ENCODE data around the gene MAPK1.
"Not testable (repeated sequence)": the region's sequence is repeated elsewhere in the genome, so short reads cannot be mapped to it uniquely, and the experiment has no call there.

Gene MAPK1

DNA sequence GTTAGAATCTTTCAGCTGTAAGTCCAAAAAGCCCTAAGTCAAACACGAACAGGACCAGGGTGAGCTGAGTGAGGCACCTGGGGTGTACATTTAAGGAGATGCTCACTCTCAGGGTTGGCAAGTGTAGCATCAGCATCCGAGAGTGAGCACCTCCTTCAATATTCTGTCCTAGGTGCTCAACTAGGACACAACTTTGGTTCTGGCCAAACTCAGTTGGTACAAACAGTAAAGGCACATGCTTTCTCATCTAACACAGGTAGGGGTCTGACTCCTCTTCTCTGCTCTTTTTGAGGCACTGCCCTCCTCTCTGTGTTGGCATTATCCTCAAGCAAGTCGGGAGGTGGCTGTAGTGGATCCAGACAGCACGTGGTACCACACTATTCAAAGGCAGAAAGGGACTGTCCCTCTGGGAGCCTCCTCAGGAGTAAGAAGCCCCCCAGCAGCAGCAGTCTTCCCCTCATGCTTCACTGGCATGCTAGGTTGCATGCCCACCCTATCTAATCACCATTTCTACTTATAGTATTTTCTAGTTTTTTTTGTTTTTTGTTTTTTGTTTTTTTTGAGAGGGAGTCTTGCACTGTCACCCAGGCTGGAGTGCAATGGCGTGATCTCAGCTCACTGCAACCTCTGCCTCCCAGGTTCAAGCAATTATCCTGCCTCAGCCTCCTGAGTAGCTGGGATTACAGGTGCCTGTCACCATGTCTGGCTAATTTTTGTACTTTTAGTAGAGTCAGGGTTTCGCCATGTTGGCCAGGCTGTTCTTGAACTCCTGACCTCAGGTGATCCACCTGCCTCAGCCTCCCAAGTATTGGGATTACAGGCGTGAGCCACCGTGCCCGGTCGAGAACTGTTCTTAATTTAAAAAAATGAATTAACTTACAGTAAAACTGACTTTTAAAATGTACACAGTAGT is 14.7 kb upstream of the MAPK1 start:
- no peak for DNase-seq

DNA sequence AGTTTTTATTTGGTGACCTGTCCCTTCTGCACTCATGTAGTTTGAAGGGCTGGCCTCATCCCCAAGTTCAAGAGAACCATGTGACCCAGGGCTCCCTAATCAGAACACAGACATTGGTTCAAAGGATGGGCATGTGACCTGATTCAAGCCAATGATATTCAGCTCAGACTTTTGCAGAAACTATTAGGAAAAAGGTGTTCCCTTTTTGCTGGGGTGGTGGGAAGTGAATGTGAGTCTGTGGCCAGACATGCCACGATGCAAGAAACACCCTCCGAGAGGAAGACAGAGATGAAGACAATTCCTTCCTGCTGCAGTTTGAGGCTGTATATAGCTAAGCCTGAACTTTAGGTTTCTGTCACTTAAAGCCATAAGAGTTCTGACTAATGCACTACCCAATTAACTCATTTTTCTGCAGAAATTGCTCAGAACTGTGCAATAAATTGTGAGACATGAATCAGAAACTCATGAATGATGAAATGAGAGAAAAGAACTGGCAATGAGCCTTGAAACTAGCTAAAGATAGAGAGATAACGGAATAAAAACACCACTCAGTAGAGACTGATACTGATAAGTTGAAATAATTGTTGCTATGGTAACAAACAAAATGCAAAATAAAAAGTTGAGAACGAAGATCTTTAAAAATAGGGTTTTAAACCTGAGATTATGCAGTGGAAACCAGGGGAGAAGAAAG is 9.2 kb upstream of the MAPK1 start:
- DNase-seq = no peak

DNA sequence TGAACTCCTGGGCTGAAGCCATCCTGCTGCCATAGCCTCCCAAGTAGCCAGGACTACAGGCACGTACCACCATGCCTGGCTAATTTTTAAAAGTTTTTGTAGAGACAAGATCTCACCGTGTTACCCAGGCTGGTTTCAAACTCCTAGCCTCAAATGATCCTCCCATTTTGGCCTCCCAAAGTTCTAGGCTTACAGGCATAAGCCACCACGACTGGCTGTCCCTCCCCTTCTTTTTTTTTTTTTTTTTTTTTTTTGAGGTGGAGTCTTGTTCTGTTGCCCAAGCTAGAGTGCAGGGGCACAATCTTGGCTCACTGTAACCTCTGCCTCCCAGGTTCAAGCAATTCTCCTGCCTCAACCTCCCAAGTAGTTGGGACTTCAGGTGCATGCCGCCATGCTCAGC is 7.5 kb upstream of the MAPK1 start:
- not testable (repeated sequence) for DNase-seq

DNA sequence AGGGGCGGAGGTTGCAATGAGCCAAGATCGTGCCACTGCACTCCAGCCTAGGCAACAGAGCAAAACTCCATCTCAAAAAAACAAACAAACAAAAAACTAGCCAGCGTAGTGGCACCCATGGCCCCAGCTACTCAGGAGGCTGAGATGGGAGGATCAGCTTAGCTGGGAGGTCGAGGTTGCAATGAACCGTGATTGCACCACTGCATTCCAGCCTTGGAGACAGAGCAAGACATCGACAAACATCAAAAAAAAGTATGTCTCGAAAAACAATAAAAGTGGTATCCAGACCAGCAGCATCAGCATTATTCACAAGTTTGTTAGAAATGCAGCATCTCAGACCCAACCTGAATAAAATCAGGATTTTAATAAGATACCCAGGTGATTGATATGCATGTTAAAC is 6.2 kb upstream of the MAPK1 start:
- DNase-seq = no peak

DNA sequence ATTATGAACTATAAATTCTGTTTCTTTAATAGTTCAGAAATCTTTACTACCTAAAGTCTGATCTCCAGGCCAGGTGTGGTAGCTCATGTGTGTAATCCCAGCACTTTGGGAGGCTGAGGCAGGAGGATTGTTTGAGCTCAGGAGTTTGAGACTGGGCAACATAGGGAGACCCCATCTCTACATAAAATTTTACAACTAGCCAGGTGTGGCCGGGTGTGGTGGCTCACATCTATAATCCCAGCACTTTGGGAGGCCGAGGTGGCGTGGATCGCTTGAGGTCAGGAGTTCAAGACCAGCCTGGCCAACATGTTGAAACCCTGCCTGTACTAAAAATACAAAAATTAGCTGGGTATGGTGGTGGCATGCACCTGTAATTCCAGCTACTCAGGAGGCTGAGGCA is 5.3 kb upstream of the MAPK1 start:
- DNase-seq = not testable (repeated sequence)

DNA sequence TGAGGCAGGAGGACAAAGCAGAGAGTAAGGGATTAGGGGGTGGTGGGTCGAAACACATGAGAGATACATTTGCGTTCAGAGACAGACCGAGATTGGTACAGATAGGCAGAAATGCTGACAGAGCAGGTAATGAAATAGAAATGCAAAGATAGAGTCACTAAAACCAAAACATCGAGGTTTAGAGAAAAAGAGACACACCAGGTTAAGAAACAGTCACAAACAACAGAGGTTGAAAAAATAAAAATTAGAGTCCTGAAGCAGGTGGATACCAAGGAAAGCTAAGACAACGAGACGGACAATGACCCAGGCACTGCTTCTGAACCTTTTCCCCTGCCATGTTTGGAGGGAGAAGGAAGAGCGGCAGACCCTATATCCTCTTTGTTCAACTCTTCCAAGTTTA is 1.2 kb upstream of the MAPK1 start:
- DNase-seq = no peak

DNA sequence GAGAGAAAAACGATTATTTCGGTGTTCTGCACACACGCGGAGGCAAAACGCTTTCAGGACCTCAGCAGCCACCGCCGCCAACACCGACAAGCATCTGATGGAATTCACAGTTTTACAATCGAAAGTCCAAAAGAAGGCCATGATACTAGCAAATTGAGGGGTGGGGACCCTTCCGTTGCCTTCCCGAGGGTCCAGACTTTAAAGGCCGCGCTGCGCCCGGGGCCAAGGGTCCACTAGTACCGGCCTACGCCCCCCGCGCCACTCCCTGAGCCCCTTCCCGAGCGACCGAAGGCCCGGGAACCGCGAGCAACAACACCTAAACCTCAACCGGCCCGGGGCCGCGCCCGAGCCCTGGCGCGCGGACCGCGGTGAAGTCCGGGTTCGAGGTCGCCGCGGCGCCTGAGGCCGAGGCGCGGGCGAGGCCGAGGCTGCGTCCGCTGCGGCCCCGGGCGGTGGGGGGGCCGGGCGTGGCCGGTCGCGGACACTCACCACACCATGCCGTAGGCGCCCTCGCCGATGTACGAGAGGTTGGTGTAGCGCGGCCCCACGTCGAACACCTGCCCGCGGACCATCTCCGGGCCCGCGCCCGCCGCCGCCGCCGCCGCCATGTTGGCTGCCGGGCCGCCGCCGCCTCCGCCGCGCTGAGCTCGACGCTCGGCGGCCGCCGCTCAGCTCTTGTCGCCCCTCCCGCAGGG is 465 bp downstream of the MAPK1 start:
- no peak for DNase-seq

DNA sequence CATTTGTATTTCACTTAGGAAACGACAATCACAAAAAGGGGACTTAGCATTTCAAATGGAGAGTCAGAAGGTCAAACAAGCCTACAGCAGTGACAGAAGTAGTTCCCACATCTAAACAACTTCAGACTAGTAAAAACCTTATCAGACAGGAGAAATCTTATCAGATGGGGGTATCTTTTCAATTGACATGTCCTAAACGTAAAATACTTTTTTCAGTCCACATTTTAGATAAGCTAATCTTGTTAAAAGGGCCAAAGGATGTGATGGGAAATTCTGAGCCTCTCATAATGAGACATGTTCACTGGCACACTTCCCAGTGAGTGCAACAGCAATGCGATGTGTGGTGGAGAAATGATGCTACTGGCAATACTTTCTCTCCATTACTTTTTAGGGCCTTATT is 2.4 kb downstream of the MAPK1 start:
- DNase-seq = no peak

DNA sequence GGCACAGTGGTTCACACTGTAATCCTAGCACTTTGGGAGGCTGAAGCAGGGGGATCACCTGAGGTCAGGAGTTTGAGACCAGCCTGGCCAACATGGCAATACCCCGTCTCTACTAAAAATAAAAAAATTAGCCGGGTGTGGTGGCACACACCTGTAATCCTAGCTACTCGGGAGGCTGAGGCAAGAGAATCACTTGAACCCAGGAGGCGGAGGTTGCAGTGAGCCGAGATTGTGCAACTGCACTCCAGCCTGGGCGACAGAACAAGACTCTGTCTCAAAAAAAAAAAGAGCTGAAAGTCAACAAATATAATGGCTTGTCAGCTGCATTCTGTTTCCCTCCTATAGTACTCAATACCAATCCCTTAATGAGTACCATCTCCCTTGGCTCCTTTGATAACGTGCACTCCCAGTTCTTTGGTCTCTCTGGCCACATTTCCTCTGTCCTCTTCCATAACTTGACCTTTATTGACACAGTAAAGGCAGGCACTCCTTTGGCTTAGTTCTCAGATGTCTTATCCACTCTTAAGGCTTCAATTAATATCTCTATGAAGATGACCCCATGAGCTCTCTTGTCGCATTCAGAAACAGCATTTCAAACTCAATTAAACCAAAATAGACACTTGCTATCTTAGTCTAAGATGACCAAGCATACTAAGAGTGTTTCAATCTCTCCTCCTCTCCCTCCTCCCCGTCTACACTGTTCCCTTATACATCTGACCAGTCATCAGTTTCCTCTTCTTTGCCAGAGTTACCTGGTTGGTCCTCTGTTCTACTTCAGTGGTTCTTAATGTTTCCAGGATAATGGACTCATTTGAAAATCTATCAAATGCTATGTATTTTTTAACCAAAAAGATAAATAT is 4.8 kb downstream of the MAPK1 start:
- DNase-seq = no peak

DNA sequence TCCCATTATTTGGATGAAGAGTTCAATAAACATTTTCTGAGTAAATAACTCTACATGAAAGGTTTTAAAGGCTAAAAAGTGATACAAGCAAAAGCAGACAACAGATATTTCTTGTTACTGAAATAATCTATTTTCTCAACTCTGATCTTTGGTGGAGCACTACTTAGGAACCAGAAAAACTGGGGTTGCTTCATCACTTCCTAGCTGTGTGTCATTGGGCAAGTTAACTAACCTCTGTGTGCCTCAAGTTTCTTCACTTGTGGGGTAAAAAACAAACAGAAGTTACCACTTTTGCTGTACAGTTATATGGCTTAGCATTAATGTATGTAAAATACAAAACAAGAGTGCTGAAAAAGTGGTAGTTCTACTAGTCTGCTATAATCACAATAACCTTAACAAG is 5.6 kb downstream of the MAPK1 start:
- DNase-seq = no peak

DNA sequence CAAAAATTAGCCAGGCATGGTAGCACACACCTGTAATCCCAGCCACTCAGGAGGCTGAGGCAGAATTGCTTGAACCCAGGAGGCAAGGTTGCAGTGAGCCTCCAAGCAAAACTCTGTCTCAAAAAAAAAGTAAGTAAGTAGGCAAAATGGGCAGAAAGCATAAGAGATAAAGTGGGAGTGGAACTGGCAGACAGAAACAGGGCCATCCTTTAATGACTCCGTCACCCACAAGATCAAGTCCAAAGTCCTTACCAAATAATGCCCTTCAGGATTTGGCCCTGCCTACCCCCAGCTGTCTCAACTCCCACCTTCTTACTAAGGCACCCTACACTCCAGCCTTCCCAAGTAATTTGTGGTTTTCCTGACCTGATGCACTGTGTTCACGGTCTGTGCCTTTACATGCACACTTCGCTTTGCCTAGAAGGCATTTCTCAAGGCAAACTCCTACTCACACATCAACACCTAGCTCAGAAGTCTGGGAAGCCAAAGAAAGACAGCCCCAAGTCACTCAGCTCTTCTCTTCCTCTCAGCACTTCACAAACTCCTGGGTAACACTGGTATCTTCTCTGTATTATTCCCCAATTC is 6.1 kb downstream of the MAPK1 start:
- no peak for DNase-seq

DNA sequence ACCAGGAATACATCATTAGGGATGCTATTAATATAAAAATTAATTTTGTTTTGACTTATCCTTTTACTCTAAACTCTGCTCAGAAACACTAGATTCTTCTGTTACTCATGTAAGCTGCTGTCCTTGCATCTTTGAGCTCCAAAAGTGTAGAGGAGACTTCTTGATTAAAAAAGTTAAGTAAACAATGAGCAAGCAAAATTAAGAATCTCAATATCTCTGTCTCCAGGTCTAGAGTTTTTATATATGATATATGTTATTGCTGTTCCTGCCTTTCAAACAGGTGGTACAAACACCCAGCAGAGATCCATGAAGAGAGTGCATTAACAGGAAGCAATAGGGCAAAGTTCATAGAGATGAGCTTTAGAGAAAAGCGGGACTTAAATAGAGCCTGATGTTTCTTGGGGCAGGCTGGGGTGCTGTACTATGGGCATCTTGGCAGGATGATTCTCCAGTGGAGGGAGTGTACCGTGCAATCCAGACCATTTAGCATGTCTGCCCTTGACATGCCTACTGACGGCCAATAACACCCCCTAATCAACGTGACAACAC is 6.9 kb downstream of the MAPK1 start:
- no peak for DNase-seq

DNA sequence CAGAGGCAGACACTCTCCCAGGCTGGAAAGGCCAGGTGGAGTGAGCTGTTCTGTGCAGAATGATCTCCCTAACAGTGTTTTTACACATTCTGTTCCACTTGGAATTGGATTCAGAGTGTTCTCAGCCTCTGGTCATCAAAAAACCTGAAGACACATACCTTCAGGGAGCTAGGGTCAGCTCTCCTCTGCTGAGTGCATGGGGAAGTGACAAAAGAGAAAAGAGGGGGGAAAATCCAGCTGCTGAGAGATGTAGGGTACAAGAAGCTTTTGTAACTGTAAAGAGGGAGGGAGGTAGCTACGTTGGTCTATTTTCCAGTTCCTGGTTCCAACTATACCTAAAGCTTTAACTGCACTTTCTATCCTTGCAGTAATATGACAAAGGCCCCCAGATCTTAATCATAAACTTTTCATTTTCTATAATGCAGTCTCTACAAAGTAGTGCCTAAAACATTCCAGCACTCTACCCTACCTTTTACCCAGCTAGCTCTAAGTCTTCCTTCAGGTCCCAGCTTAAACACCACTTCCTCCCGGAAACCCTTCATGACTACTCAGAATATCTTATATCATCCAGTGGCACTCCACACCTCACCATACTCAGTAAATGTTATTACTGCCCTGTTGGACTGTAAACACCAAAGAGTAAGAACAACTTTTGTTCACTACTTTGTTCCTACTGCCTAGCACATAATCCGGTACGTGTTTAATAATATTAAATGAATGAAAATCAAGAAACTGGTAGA is 9.2 kb downstream of the MAPK1 start:
- no peak for DNase-seq

DNA sequence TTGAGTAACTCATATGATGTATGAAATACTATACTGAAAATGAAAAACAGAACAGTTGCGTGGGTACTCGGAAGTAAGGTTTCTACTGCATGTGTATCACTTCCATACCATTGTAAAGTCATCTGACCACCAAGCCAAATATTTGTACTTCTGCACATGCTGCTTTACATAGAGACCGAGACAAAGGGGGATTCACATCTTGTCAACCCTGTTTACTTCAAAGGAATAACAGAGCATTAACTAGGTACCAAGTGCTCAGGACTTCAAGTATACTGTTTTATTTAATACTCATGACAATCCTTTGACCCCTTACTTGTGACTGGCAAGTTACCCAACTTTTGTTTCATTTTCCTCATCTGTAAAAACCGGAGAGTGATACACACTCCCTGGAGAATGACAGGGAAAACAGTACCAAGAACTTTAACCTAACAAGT is 9.9 kb downstream of the MAPK1 start:
- DNase-seq = no peak

DNA sequence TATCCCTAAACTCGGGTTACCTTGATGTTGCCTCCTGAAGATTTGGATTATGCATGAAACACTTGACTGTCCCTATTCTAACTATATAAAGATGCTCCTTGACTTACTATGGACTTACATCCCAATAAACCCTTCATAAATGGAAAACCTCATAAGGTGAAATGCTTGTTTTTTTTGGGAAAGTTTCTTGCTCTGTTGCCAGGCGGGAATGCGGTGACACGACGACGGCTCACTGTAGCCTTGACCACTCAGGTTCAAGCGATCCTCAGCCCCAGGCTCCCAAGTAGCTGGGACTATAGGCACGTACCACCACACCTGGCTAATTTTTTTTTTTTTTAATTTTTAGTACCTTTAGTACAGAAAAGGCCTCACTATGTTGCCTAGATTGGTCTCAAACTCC is 10.6 kb downstream of the MAPK1 start:
- no peak for DNase-seq

DNA sequence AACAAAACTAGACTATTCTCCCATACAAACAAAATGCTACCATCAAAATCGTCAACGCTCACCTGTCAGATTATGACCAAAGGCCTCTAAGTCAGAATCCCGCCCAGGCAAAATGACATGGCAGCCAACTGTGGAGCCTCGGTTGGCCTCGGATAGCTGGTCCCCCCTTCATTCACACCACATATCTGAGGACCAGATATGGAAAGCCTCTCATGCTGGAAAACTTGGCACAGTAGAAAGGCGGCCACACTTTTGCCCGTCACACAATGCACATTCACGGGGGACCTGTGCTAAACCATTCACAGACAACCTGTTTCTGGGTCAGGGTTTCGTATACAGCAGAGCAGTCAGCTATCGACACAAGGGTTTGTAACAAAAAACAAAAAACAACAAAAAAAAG is 11.2 kb downstream of the MAPK1 start:
- DNase-seq = no peak

DNA sequence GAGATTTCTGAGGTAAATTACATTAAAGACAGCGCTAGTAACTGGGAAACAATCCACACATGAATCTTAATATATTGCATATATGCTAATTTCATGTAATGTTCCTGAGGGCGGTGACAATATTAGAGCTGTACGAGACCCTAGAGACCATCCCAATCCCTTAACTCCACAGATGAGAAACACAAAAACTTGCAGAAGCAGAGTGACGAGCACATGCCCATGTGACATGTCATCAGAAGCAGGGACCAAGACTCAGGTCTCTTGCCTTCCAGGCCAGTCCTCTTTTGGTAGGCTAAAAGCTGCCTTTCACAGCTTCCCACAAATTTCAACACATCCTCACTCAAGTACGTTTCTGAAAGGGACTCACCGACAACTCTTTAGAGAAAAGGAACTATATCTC is 11.8 kb downstream of the MAPK1 start:
- no peak for DNase-seq

DNA sequence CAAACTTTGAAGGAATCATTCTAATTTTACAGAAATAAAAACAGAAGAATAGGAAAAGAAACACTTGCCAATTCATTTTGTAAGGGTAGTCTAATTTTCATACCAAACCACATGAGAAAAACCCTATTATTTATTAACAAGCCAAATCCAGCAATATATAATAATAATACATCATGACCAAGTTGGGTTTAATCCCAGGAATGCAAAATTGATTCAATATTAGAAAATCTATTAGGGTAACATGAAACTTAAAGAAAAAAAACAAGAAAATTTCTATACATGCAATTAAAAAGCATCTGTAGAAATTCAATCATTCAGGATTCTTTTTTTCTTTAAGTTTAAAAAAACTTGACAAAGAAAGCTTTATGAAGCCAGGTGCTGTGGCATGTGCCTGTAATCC is 16.8 kb downstream of the MAPK1 start:
- DNase-seq = no peak

DNA sequence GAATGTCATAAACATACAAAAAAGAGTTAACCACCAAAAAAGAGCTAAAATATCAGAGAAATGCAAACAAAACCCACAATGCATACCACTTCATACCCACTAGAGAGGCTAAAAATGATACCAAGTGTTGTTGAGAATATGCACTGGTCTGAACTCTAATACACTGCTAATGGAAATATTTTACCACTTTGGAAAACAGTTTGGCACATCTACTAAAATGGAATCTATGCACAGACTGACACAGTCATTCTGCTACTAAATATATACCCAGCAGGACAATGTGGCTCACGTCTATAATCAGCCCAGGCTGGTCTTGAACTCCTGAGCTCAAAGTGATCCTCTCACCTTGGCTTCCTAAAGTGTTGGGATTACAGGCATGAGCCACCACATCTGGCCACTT is 18.0 kb downstream of the MAPK1 start:
- DNase-seq = no peak

DNA sequence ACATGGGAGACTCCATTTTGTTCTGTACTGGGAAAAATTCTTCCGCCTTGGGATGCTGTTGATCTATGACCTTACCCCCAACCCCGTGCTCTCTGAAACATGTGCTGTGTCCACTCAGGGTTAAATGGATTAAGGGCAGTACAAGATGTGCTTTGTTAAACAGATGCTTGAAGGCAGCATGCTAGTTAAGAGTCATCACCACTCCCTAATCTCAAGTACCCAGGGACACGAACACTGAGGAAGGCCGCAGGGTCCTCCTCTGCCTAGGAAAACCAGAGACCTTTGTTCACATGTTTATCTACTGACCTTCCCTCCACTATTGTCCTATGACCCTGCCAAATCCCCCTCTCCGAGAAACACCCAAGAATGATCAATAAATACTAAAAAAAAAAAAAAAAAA is 19.4 kb downstream of the MAPK1 start:
- DNase-seq = not testable (repeated sequence)
